A549 (cell line): ENCODE results near the gene MCU. TPM values are rescaled to one million over a fixed set of nuclear protein-coding genes. Genes with fewer than 3 reads are reported as not detected.
"Not testable (repeated sequence)": the region's sequence is repeated elsewhere in the genome, so short reads cannot be mapped to it uniquely, and the experiment has no call there.

ENCODE experiments used
- ATAC-seq, 2 experiments: fragments of 200-7000 bp in 1 of 2; fragments of >200 bp in 1 of 2; cut with Nextera tagmentation in 1 of 2; cut with Tn5 transposase in 1 of 2; 3 replicates each; pipeline versions ENCODE4 v1.8.0 to v1.9.1; 2018 to 2020; ENCODE audit warnings: mild to moderate bottlenecking in 1 of 2, moderate library complexity in 1 of 2
- CTCF ChIA-PET: fragments of 300-600 bp; sonication (Branson Sonifier 250); formaldehyde crosslinking; extraction: SDS; loops from one replicate; lab custom pipeline; 2021; ENCODE audit warnings: antibody characterized with exemption, inconsistent platforms; lab: Yijun Ruan, JAX
- POLR2A ChIA-PET: fragments of 350-600 bp; formaldehyde crosslinking; extraction: SDS; loops from one replicate; lab custom pipeline; 2021; ENCODE audit warnings: antibody characterized with exemption, inconsistent platforms; lab: Yijun Ruan, JAX
- DNase-seq, 2 experiments: peaks; one replicate each; pipeline versions ENCODE4 v3.0.0 to v3.0.0-alpha.2; 2011 to 2016; ENCODE audit warnings: low read depth in 1 of 2, low spot score in 1 of 2
- FAIRE-seq: peaks from 2 replicates; lab custom pipeline; 2011; peaks lifted over from hg19 to GRCh38; lab: Jason Lieb, UNC
- H3K27ac ChIP-seq, 2 experiments: fragments of >200 bp; sonication (Bioruptor Twin); formaldehyde crosslinking; 3 replicates each; pipeline ENCODE4 v1.5.1; 2016 to 2017
- H3K4me1 ChIP-seq: fragments of >200 bp; sonication (Bioruptor Twin); formaldehyde crosslinking; 3 replicates; pipeline ENCODE4 v1.6.1; 2016
- H3K4me2 ChIP-seq: fragments of >200 bp; sonication (Bioruptor Twin); formaldehyde crosslinking; 3 replicates; pipeline ENCODE4 v1.6.1; 2016
- H3K4me3 ChIP-seq: fragments of >200 bp; sonication (Bioruptor Twin); formaldehyde crosslinking; 3 replicates; pipeline ENCODE4 v1.5.1; 2016
- H3K9me3 ChIP-seq: fragments of >200 bp; sonication (Bioruptor Twin); formaldehyde crosslinking; 3 replicates; pipeline ENCODE4 v1.6.1; 2016
- EHMT2 ChIP-seq: fragments of 200-600 bp; sonication (generic); IDR thresholded peaks from 2 replicates; pipeline ENCODE4 v1.6.1; 2016; ENCODE audit warnings: antibody characterized with exemption, low read depth, mild to moderate bottlenecking, moderate library complexity
- EP300 ChIP-seq, 2 experiments: fragments of >200 bp; sonication (Bioruptor Twin); formaldehyde crosslinking; IDR thresholded peaks; 2 replicates in 1 of 2; 3 replicates in 1 of 2; pipeline ENCODE4 v1.6.1; 2016 to 2017
- GATA3 ChIP-seq: IDR thresholded peaks from 2 replicates; pipeline ENCODE4 v1.6.1; 2012; ENCODE audit warnings: borderline replicate concordance
- HOXA7 ChIP-seq: fragments of 250-450 bp; sonication (Bioruptor Pico); IDR thresholded peaks from 2 replicates; pipeline ENCODE4 v1.5.0; 2020; ENCODE audit warnings: mild to moderate bottlenecking, moderate library complexity
- HOXB13 ChIP-seq: fragments of 250-450 bp; sonication (Bioruptor Pico); IDR thresholded peaks from 2 replicates; pipeline ENCODE4 v1.5.0; 2020; ENCODE audit warnings: low read depth, mild to moderate bottlenecking, moderate library complexity
- JUNB ChIP-seq: fragments of >200 bp; sonication (Bioruptor Twin); formaldehyde crosslinking; IDR thresholded peaks from 2 replicates; pipeline ENCODE4 v1.6.1; 2016
- KDM1A ChIP-seq: fragments of 200-600 bp; sonication (generic); IDR thresholded peaks from 2 replicates; pipeline ENCODE4 v1.6.1; 2016; ENCODE audit warnings: low read depth, mild to moderate bottlenecking
- KDM5A ChIP-seq: fragments of 200-600 bp; sonication (generic); IDR thresholded peaks from 2 replicates; pipeline ENCODE4 v1.6.1; 2016; ENCODE audit warnings: antibody characterized with exemption, mild to moderate bottlenecking
- MYC ChIP-seq: IDR thresholded peaks from 2 replicates; pipeline ENCODE4 v1.6.1; 2012; ENCODE audit warnings: mild to moderate bottlenecking, inconsistent platforms, low read length, improper control_type of control experiment, borderline replicate concordance
- NR3C1 ChIP-seq: fragments of >200 bp; sonication (Bioruptor Twin); formaldehyde crosslinking; IDR thresholded peaks from 3 replicates; pipeline ENCODE4 v1.6.1; 2017
- POLR2A ChIP-seq: IDR thresholded peaks from 2 replicates; pipeline ENCODE4 v1.6.1; 2012; ENCODE audit warnings: mild to moderate bottlenecking, low read length
- RAD21 ChIP-seq, 2 experiments: fragments of >200 bp in 1 of 2; sonication (Bioruptor Twin) in 1 of 2; formaldehyde crosslinking in 1 of 2; IDR thresholded peaks in 1 of 2; conservative IDR thresholded peaks in 1 of 2; 2 replicates in 1 of 2; 3 replicates in 1 of 2; pipeline ENCODE4 v1.6.1; 2012 to 2018; ENCODE audit warnings: inconsistent platforms in 1 of 2
- RARB ChIP-seq: fragments of 250-450 bp; sonication (Bioruptor Pico); IDR thresholded peaks from 2 replicates; pipeline ENCODE4 v1.8.0; 2021; ENCODE audit warnings: mild to moderate bottlenecking, moderate library complexity
- RFX5 ChIP-seq: fragments of 450-650 bp; IDR thresholded peaks from 2 replicates; pipeline ENCODE4 v1.7.1; 2014; ENCODE audit warnings: antibody characterized with exemption, mild to moderate bottlenecking, moderate library complexity
- SMC3 ChIP-seq: fragments of >200 bp; sonication (Bioruptor Twin); formaldehyde crosslinking; IDR thresholded peaks from 3 replicates; pipeline ENCODE4 v1.6.1; 2018; ENCODE audit warnings: inconsistent platforms
- ZFP36 ChIP-seq: fragments of 450-650 bp; IDR thresholded peaks from 2 replicates; pipeline ENCODE4 v1.6.1; 2014; ENCODE audit warnings: borderline replicate concordance; ENCODE audit not compliant: partially characterized antibody
- ZNF302 ChIP-seq: fragments of 250-450 bp; sonication (Bioruptor Pico); IDR thresholded peaks from 2 replicates; pipeline ENCODE4 v1.9.0; 2021; ENCODE audit warnings: inconsistent platforms, mild to moderate bottlenecking, moderate library complexity
- WGBS: methylation state at CpG from one replicate; pipeline ENCODE4 v1.1.6; 2017; ENCODE audit errors: missing lambda C conversion rate; 5-methylcytosine and 5-hydroxymethylcytosine counted together
- polyA plus RNA-seq, 4 experiments: library from polyadenylated mRNA; depleted of rRNA in 3 of 4; stranded (reverse); fragments of >200 nt; fragmentation: RNase III in 1 of 4; extraction: RNeasy Plus Mini Kit Qiagen cat#74134 plus additional on column Dnase treatment in 1 of 4; gene quantifications; 2 replicates in 3 of 4; 3 replicates in 1 of 4; pipeline ENCODE4 v1.2.3, GENCODE V29; 2011 to 2017
- TF ChIP-seq, protein P1 (sequence below): fragments of 250-450 bp; sonication (Bioruptor Pico); IDR thresholded peaks from 2 replicates; pipeline ENCODE4 v1.5.0; 2021; ENCODE audit warnings: mild to moderate bottlenecking, moderate library complexity, borderline replicate concordance
- TF ChIP-seq, protein P2 (sequence below): fragments of >200 bp; sonication (Bioruptor Twin); formaldehyde crosslinking; IDR thresholded peaks from 2 replicates; pipeline ENCODE4 v1.6.1; 2016
- TF ChIP-seq, protein P3 (sequence below): IDR thresholded peaks from 2 replicates; pipeline ENCODE4 v1.6.1; 2012
- TF ChIP-seq, protein P4 (sequence below): fragments of 450-650 bp; IDR thresholded peaks from 2 replicates; pipeline ENCODE4 v1.6.1; 2014; ENCODE audit warnings: antibody characterized with exemption
- TF ChIP-seq, protein P5 (sequence below): IDR thresholded peaks from 2 replicates; pipeline ENCODE4 v1.6.1; 2012; ENCODE audit warnings: low read depth, borderline replicate concordance
- TF ChIP-seq, protein P6 (sequence below): fragments of >200 bp; sonication (Bioruptor Twin); formaldehyde crosslinking; IDR thresholded peaks from 3 replicates; pipeline ENCODE4 v1.5.1; 2016

Gene MCU
- polyA plus RNA-seq, 2 of the 4 experiments (the other 2 are of a cell fraction) = 44.0 to 221 TPM

DNA sequence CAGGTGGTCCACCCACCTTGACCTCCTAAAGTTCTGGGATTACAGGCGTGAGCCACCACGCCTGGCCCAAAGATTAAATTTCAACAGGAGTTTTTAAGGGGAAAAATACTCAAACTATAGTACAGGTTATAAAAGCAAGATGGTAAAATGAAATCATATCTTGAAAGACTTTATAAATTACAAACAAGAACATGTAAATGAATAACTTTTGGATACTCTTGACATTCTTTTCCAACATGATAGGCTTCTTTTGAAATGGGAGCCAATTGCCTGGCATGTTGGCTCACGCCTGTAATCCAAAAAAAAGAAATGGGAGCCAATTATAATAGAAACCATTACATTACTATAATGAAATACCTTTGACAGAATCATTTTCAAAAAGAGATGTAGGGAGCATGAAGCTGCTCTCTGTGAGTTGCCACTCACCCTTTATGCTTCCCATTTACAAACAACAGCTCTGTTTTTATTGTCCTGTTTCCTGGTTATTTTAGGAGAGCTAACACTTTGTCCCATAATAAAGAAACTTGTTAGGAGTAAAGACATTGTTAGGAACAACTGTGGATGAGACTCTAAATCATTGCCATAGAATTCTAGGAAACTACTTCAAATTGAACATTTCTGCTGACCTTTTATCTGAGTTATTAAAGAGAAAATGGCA lies 24.6 kb upstream of the MCU start (continued):
- TF ChIP-seq, protein P1, sequence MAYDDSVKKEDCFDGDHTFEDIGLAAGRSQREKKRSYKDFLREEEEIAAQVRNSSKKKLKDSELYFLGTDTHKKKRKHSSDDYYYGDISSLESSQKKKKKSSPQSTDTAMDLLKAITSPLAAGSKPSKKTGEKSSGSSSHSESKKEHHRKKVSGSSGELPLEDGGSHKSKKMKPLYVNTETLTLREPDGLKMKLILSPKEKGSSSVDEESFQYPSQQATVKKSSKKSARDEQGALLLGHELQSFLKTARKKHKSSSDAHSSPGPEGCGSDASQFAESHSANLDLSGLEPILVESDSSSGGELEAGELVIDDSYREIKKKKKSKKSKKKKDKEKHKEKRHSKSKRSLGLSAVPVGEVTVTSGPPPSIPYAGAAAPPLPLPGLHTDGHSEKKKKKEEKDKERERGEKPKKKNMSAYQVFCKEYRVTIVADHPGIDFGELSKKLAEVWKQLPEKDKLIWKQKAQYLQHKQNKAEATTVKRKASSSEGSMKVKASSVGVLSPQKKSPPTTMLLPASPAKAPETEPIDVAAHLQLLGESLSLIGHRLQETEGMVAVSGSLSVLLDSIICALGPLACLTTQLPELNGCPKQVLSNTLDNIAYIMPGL (CRISPR knock-in tag) = no peak
- TF ChIP-seq JUNB = no peak

DNA sequence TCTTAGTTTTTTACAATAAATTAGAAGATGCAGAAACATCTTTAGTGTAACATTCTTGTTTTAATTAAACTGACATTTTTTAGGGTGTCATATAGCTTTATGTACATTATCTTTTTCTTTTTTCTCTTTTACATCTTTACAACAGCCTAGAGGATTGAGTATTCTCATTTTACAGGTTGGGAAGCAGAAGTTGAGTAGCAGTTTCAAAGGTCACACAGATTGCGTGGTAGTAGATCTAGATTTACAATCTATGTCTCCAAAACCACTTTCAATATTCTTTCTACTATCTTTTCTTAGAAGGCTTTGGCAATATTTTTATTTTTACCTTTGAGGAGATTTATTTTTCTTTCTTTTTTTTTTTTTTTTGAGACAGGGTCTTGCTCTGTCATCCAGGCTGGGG lies 18.7 kb upstream of the MCU start:
- Histone ChIP-seq H3K4me2 (no peak overlapping the region), H3K27ac (no peak overlapping the region), H3K4me1 (peaks cover 9% of the 10 kb centered on the region), H3K9me3 (no peaks in the 10 kb centered on the region), H3K4me3 (no peak overlapping the region)
- WGBS = 85% methylated on average over 1 of the region's 1 CpG
- DNase-seq (no peak), FAIRE-seq (no peak), ATAC-seq (no peak)
- POLR2A ChIA-PET = no interaction called here
- TF ChIP-seq KDM5A = no peak
- no peak for TF ChIP-seq RARB (CRISPR knock-in tag)
- TF ChIP-seq ZNF302 (CRISPR knock-in tag) = no peak
- CTCF ChIA-PET = no interaction called here

DNA sequence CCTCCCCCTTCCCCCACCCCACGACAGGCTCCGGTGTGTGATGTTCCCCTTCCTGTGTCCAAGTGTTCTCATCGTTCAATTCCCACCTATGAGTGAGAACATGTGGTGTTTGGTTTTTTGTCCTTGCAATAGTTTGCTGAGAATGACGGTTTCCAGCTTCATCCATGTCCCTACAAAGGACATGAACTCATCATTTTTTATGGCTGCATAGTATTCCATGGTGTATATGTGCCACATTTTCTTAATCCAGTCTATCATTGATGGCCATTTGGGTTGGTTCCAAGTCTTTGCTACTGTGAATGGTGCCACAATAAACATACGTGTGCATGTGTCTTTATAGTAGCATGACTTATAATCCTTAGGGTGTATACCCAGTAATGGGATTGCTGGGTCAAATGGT lies 17.8 kb upstream of the MCU start:
- not testable (repeated sequence) for ATAC-seq

DNA sequence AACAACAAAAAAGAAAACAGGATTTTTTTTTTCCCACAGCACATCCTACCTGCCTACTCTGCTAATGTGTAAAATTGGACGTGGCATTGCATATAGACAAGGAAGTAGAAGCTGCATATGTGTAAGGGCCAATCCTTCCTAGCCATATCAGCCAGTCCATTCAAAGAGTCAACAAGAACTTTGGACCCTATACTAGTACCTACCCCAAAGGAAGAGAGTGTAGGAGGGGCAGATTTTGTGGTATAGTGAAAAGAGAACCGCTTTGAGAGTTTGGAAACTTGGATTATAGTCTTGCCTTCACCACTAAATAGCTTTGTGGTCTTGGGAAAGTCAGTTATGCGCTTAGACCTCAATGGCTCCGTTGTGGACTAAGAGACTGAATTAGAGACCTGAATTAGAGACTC lies 12.1 kb upstream of the MCU start:
- ATAC-seq (no peak), DNase-seq (peak in 1 of 2 experiments; percentile 57), FAIRE-seq (no peak)
- Histone ChIP-seq H3K4me2 (peak overlapping the region; percentile 29; the same call in 2 of the 3 replicates), H3K4me1 (peaks cover 32% of the 10 kb centered on the region), H3K27ac (peak overlapping the region; percentile 2 to 89; a peak in 4 of 6 replicates), H3K9me3 (no peaks in the 10 kb centered on the region), H3K4me3 (no peak overlapping the region)
- POLR2A ChIA-PET = interaction anchor here (0.9 to 1.2 kb wide), 2 partner anchors 8 to 12 kb away, joined by 3 to 5 read pairs; partner anchors contain the start of gene MCU
- CTCF ChIA-PET = interaction anchor here (0.7 to 1.6 kb wide), 5 partner anchors 11 to 479 kb away, joined by 3 to 7 read pairs (median 3); no protein-coding TSS in a partner anchor
- 71% methylated on average over 4 of the region's 4 CpGs for WGBS
- TF ChIP-seq, protein P2, sequence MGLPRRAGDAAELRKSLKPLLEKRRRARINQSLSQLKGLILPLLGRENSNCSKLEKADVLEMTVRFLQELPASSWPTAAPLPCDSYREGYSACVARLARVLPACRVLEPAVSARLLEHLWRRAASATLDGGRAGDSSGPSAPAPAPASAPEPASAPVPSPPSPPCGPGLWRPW = no peak
- no peak for TF ChIP-seq EHMT2
- no peak for TF ChIP-seq ZFP36
- TF ChIP-seq RARB (CRISPR knock-in tag) = no peak
- TF ChIP-seq, protein P3, sequence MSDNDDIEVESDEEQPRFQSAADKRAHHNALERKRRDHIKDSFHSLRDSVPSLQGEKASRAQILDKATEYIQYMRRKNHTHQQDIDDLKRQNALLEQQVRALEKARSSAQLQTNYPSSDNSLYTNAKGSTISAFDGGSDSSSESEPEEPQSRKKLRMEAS = no peak
- no peak for TF ChIP-seq KDM1A
- no peak for TF ChIP-seq GATA3
- TF ChIP-seq HOXA7 = no peak
- TF ChIP-seq, protein P4, sequence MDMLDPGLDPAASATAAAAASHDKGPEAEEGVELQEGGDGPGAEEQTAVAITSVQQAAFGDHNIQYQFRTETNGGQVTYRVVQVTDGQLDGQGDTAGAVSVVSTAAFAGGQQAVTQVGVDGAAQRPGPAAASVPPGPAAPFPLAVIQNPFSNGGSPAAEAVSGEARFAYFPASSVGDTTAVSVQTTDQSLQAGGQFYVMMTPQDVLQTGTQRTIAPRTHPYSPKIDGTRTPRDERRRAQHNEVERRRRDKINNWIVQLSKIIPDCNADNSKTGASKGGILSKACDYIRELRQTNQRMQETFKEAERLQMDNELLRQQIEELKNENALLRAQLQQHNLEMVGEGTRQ = no peak
- TF ChIP-seq, protein P5, sequence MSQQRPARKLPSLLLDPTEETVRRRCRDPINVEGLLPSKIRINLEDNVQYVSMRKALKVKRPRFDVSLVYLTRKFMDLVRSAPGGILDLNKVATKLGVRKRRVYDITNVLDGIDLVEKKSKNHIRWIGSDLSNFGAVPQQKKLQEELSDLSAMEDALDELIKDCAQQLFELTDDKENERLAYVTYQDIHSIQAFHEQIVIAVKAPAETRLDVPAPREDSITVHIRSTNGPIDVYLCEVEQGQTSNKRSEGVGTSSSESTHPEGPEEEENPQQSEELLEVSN = no peak
- no peak for TF ChIP-seq EP300 (IDR thresholded peaks at IDR 0.05)
- no peak for TF ChIP-seq SMC3
- TF ChIP-seq, protein P6, sequence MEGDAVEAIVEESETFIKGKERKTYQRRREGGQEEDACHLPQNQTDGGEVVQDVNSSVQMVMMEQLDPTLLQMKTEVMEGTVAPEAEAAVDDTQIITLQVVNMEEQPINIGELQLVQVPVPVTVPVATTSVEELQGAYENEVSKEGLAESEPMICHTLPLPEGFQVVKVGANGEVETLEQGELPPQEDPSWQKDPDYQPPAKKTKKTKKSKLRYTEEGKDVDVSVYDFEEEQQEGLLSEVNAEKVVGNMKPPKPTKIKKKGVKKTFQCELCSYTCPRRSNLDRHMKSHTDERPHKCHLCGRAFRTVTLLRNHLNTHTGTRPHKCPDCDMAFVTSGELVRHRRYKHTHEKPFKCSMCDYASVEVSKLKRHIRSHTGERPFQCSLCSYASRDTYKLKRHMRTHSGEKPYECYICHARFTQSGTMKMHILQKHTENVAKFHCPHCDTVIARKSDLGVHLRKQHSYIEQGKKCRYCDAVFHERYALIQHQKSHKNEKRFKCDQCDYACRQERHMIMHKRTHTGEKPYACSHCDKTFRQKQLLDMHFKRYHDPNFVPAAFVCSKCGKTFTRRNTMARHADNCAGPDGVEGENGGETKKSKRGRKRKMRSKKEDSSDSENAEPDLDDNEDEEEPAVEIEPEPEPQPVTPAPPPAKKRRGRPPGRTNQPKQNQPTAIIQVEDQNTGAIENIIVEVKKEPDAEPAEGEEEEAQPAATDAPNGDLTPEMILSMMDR = no peak
- TF ChIP-seq NR3C1 = no peak
- TF ChIP-seq RAD21 (conservative IDR thresholded peaks at IDR 0.05 in 1 of 2, IDR thresholded peaks at IDR 0.05 in 1 of 2) = no peak
- no peak for TF ChIP-seq HOXB13
- no peak for TF ChIP-seq MYC
- TF ChIP-seq RFX5 = no peak
- no peak for TF ChIP-seq POLR2A
- TF ChIP-seq KDM5A = no peak

More for the DNA sequence above, 17.8 kb upstream of the MCU start:
- H3K4me3 ChIP-seq, POLR2A ChIA-PET, H3K4me1 ChIP-seq, H3K27ac ChIP-seq, CTCF ChIA-PET, H3K9me3 ChIP-seq, H3K4me2 ChIP-seq, FAIRE-seq, DNase-seq: not testable (repeated sequence)
- WGBS = 93% methylated on average over 5 of the region's 5 CpGs
